K562 (cell line): ENCODE measurements around the gene PIK3R5. TPM values are rescaled to one million over a fixed set of nuclear protein-coding genes. Genes with fewer than 3 reads are reported as not detected.

ENCODE experiments used
- ATAC-seq: fragments of 200-7000 bp; cut with Tn5 transposase; 3 replicates; pipeline ENCODE4 v1.9.1; 2020; ENCODE audit warnings: moderate library complexity
- BruUV-seq: library from RNA; stranded (reverse); fragments of 400-500 nt; replicated peaks from 2 replicates; lab custom pipeline; 2021; lab: Mats Ljungman, UMichigan
- CTCF ChIA-PET: fragments of 300-600 bp; formaldehyde crosslinking; extraction: SDS; loops from one replicate; lab custom pipeline; 2021; ENCODE audit warnings: low intra/inter-chr PET ratio; lab: Yijun Ruan, JAX
- POLR2A ChIA-PET: fragments of 300-600, 350-650 bp; sonication (Branson Sonifier 250); formaldehyde crosslinking; extraction: SDS; loops from one replicate; lab custom pipeline; 2021; ENCODE audit warnings: antibody characterized with exemption, inconsistent platforms; lab: Yijun Ruan, JAX
- DNase-seq, 4 experiments: peaks; one replicate each; pipeline versions ENCODE4 v3.0.0 to v3.0.0-alpha.2; 2011 to 2018; ENCODE audit warnings: low spot score in 3 of 4, mixed read lengths in 3 of 4; ENCODE audit errors: extremely low read depth in 1 of 4
- FAIRE-seq: peaks from 2 replicates; lab custom pipeline; 2011; peaks lifted over from hg19 to GRCh38; lab: Jason Lieb, UNC
- H2AFZ ChIP-seq: 2 replicates; pipeline ENCODE4 v1.6.0; 2011; ENCODE audit warnings: low read depth, low read length, control low read depth, inconsistent platforms
- H3K27ac ChIP-seq: fragments of 200-600 bp; 3 replicates; pipeline ENCODE4 v1.8.0; 2011; ENCODE audit warnings: low read depth, mild to moderate bottlenecking, control low read depth, inconsistent platforms, low read length, moderate library complexity, mixed read lengths; ENCODE audit errors: extremely low read depth
- H3K27me3 ChIP-seq, 2 experiments: fragments of 300-600 bp in 1 of 2; 2 replicates in 1 of 2; 3 replicates in 1 of 2; pipeline versions ENCODE4 v1.6.0 to v1.8.0; 2011; ENCODE audit warnings: inconsistent platforms in 2 of 2, low read length in 2 of 2, mild to moderate bottlenecking in 1 of 2, mixed read lengths in 1 of 2, moderate library complexity in 1 of 2; ENCODE audit not compliant: control insufficient read depth in 2 of 2, insufficient read depth in 2 of 2
- H3K36me3 ChIP-seq: fragments of 300-600 bp; 3 replicates; pipeline ENCODE4 v1.8.0; 2011; ENCODE audit warnings: mild to moderate bottlenecking, low read length, inconsistent platforms; ENCODE audit not compliant: control insufficient read depth, insufficient read depth
- H3K4me1 ChIP-seq, 2 experiments: fragments of 200-600 bp in 1 of 2; replicated peaks in 1 of 2; 2 replicates in 1 of 2; 3 replicates in 1 of 2; pipeline versions ENCODE4 v1.5.1 to v1.8.0; 2011; ENCODE audit warnings: inconsistent platforms in 2 of 2, low read length in 2 of 2, mild to moderate bottlenecking in 1 of 2, mixed read lengths in 1 of 2, moderate library complexity in 1 of 2; ENCODE audit not compliant: control insufficient read depth in 2 of 2, insufficient read depth in 2 of 2
- H3K4me2 ChIP-seq: 2 replicates; pipeline ENCODE4 v1.6.1; 2011; ENCODE audit warnings: low read length, control low read depth, inconsistent platforms, mixed read lengths; ENCODE audit not compliant: insufficient read depth
- H3K4me3 ChIP-seq: fragments of 200-600 bp; sonication (generic), shearing (Covaris generic); 2 replicates; pipeline ENCODE4 v1.5.1; 2016; ENCODE audit warnings: control low read depth, inconsistent platforms
- H3K79me2 ChIP-seq: fragments of 200-600 bp; 3 replicates; pipeline ENCODE4 v1.8.0; 2011; ENCODE audit warnings: low read length, inconsistent platforms; ENCODE audit not compliant: control insufficient read depth, insufficient read depth
- H3K9ac ChIP-seq, 2 experiments: 2 replicates each; pipeline versions ENCODE4 v1.6.0 to v1.6.1; 2011; ENCODE audit warnings: low read depth in 2 of 2, low read length in 2 of 2, control low read depth in 1 of 2, inconsistent platforms in 1 of 2, mild to moderate bottlenecking in 1 of 2, mixed read lengths in 1 of 2; ENCODE audit not compliant: insufficient read depth in 1 of 2
- H3K9me1 ChIP-seq: one replicate; pipeline ENCODE4 v1.6.0; 2011; ENCODE audit warnings: inconsistent platforms, mild to moderate bottlenecking, low read length, moderate library complexity; ENCODE audit not compliant: control insufficient read depth, insufficient read depth
- H3K9me3 ChIP-seq: replicated peaks from 2 replicates; pipeline ENCODE4 v1.5.1; 2011; ENCODE audit warnings: low read depth, low read length, inconsistent platforms; ENCODE audit not compliant: control insufficient read depth, insufficient read depth
- H4K20me1 ChIP-seq: replicated peaks from 2 replicates; pipeline ENCODE4 v1.6.1; 2011; ENCODE audit warnings: low read length, inconsistent platforms, mixed read lengths; ENCODE audit not compliant: control insufficient read depth, insufficient read depth
- BCOR ChIP-seq: fragments of 450-650 bp; IDR thresholded peaks from 2 replicates; pipeline ENCODE4 v1.6.1; 2016
- BRD4 ChIP-seq: fragments of 200-600 bp; sonication (generic); IDR thresholded peaks from 2 replicates; pipeline ENCODE4 v1.6.1; 2017; ENCODE audit warnings: inconsistent platforms
- CC2D1A ChIP-seq: fragments of 450-650 bp; IDR thresholded peaks from 2 replicates; pipeline ENCODE4 v1.6.1; 2017; ENCODE audit warnings: mild to moderate bottlenecking
- CXXC5 ChIP-seq: fragments of 250-450 bp; sonication (Bioruptor Pico); IDR thresholded peaks from 2 replicates; pipeline ENCODE4 v1.8.0; 2022; ENCODE audit warnings: inconsistent platforms, mild to moderate bottlenecking, moderate library complexity
- DIDO1 ChIP-seq: fragments of 450-650 bp; IDR thresholded peaks from 2 replicates; pipeline ENCODE4 v1.6.1; 2016; ENCODE audit warnings: low read depth, missing biosample characterization, missing genetic modification characterization
- FOSL1 ChIP-seq: fragments of 200-800 bp; sonication (Bioruptor generic); conservative IDR thresholded peaks from 2 replicates; pipeline ENCODE4 v1.6.1; 2016; ENCODE audit warnings: missing genetic modification characterization, missing compliant biosample characterization
- FOXM1 ChIP-seq, 2 experiments: fragments of 450-650 bp in 1 of 2; sonication (generic) in 1 of 2; formaldehyde crosslinking in 1 of 2; IDR thresholded peaks; 2 replicates each; pipeline versions ENCODE4 v1.6.1 to v1.9.0; 2017 to 2022; ENCODE audit warnings: low read depth in 2 of 2, mild to moderate bottlenecking in 2 of 2, missing genetic modification reagents in 1 of 2, moderate library complexity in 1 of 2
- FOXP1 ChIP-seq: sonication (generic); formaldehyde crosslinking; IDR thresholded peaks from 2 replicates; pipeline ENCODE4 v1.8.0; 2022; ENCODE audit warnings: mild to moderate bottlenecking, missing genetic modification reagents
- KLF6 ChIP-seq: fragments of 250-450 bp; sonication (Bioruptor Pico); IDR thresholded peaks from 2 replicates; pipeline ENCODE4 v1.4.0; 2020; ENCODE audit warnings: mild to moderate bottlenecking, moderate library complexity, borderline replicate concordance
- MAFG ChIP-seq: fragments of 450-650 bp; conservative IDR thresholded peaks from 2 replicates; pipeline ENCODE4 v1.6.1; 2016; ENCODE audit warnings: missing genetic modification characterization, missing compliant biosample characterization
- MAX ChIP-seq: sonication (generic); formaldehyde crosslinking; IDR thresholded peaks from 2 replicates; pipeline ENCODE4 v1.9.0; 2022; ENCODE audit warnings: mild to moderate bottlenecking, missing genetic modification reagents
- NR2C2 ChIP-seq, 2 experiments: fragments of 200-800 bp in 1 of 2; sonication (Bioruptor generic) in 1 of 2; sonication (generic) in 1 of 2; formaldehyde crosslinking in 1 of 2; IDR thresholded peaks; 2 replicates each; pipeline versions ENCODE4 v1.6.1 to v1.8.0; 2016 to 2022; ENCODE audit warnings: mild to moderate bottlenecking in 1 of 2, missing compliant biosample characterization in 1 of 2, missing genetic modification characterization in 1 of 2, missing genetic modification reagents in 1 of 2
- NR3C1 ChIP-seq: sonication (generic); formaldehyde crosslinking; IDR thresholded peaks from 2 replicates; pipeline ENCODE4 v1.8.1; 2022; ENCODE audit warnings: missing genetic modification reagents
- RAD51 ChIP-seq: fragments of 450-650 bp; IDR thresholded peaks from 2 replicates; pipeline ENCODE4 v1.7.1; 2016; ENCODE audit warnings: low read depth, mild to moderate bottlenecking, borderline replicate concordance
- RFX5 ChIP-seq: IDR thresholded peaks from 2 replicates; pipeline ENCODE4 v1.6.1; 2011; ENCODE audit warnings: low read depth, mild to moderate bottlenecking, improper control_type of control experiment, low read length
- SMARCB1 ChIP-seq: IDR thresholded peaks from 2 replicates; pipeline ENCODE4 v1.6.1; 2011; ENCODE audit warnings: improper control_type of control experiment, low read depth; ENCODE audit not compliant: insufficient read length
- XRCC3 ChIP-seq: fragments of 450-650 bp; IDR thresholded peaks from 2 replicates; pipeline ENCODE4 v1.6.1; 2017; ENCODE audit warnings: mild to moderate bottlenecking, moderate library complexity
- ZNF184 ChIP-seq: sonication (generic); formaldehyde crosslinking; IDR thresholded peaks from 2 replicates; pipeline ENCODE4 v1.5.0; 2020; ENCODE audit warnings: missing genetic modification reagents
- ZNF586 ChIP-seq: fragments of 450-650 bp; formaldehyde crosslinking; conservative IDR thresholded peaks from 2 replicates; pipeline ENCODE4 v1.4.0; 2020; ENCODE audit warnings: mild to moderate bottlenecking, moderate library complexity
- ZNF830 ChIP-seq: fragments of 250-450 bp; sonication (Bioruptor Pico); IDR thresholded peaks from 2 replicates; pipeline ENCODE4 v1.5.0; 2021; ENCODE audit warnings: mild to moderate bottlenecking
- WGBS: fragments of 100-300 bp; shearing (Covaris generic); methylation state at CpG from one replicate; pipeline ENCODE4 v1.1.6; 2016; ENCODE audit warnings: low coverage, mixed read lengths; ENCODE audit not compliant: insufficient coverage; ENCODE audit errors: missing lambda C conversion rate; 5-methylcytosine and 5-hydroxymethylcytosine counted together
- in situ Hi-C: fragments of 300-500 bp; cut with MboI; formaldehyde crosslinking; loops from 4 replicates; pipeline ENCODE4 v1.15.0; 2018; ENCODE audit warnings: inconsistent platforms, mixed read lengths
- intact Hi-C: fragments of 100-400 bp; cut with micrococcal nuclease; formaldehyde crosslinking; loops from 2 replicates; pipeline ENCODE4 v1.14.2; 2022
- polyA plus RNA-seq, 8 experiments: library from polyadenylated mRNA; depleted of rRNA in 4 of 8; stranded (reverse) in 5 of 8; unstranded in 3 of 8; fragments of >200 nt; fragmentation: Nextera tagmentation in 2 of 8; fragmentation: Illumina TruSeq in 1 of 8; extraction: Ambion mirVana in 2 of 8; extraction: Trizol in 1 of 8; gene quantifications; 2 replicates each; pipeline versions ENCODE4 v1.2.1 to v1.2.3, GENCODE V29; 2011 to 2014; ENCODE audit warnings: inconsistent platforms in 1 of 8, missing spikeins in 1 of 8
- total RNA-seq, 7 experiments: library from RNA; depleted of rRNA in 6 of 7; stranded (reverse); fragments of >200 nt in 6 of 7; fragmentation: Illumina TruSeq in 2 of 7; extraction: Trizol in 2 of 7; gene quantifications; 2 replicates each; pipeline versions ENCODE4 v1.2.1 to v1.2.3, GENCODE V29; 2011 to 2021; ENCODE audit warnings: low replicate concordance in 1 of 7

Gene PIK3R5
- total and polyA plus RNA-seq, 9 of the 15 experiments (the other 6 are each of a cell fraction or from before 2014, with no cell fraction given): 0.01 to 0.38 TPM; not detected in 7

DNA sequence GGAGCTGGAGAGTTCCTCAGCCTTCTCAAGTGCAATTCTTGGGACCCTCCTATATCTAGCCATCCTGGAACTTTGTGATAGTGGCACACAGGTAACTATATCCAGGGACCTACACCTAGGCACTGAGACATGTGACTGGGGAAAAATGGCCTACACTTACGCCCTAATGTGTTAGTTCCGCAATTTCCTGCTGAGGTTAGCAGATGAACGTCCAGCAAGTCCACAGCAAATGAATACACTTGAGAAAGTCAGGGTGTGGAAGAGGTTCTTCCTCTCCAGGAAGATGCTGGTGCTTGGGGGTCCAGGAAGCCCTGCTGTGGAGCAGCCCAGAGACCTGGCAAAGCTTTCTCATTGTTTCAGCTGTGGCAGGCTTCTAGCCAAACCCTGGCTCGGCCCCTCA lies 20.8 kb downstream of the PIK3R5 start:
- H3K27me3 ChIP-seq: peaks cover 0 to 18% of the 10 kb centered on the region in 2 experiments; a peak in 3 of 5 replicates
- no peak overlapping the region for H2AFZ ChIP-seq
- TF ChIP-seq XRCC3: no peak
- TF ChIP-seq FOXP1 (CRISPR knock-in tag): no peak
- TF ChIP-seq NR3C1 (CRISPR knock-in tag): no peak
- TF ChIP-seq FOXM1 (IDR thresholded peaks at IDR 0.05; ENCODE audit: low read depth): no peak
- TF ChIP-seq FOXM1 (CRISPR knock-in tag; IDR thresholded peaks at IDR 0.05; ENCODE audit: low read depth): no peak
- no peak for TF ChIP-seq CC2D1A
- TF ChIP-seq CXXC5 (CRISPR knock-in tag): no peak
- TF ChIP-seq FOSL1: no peak
- no peak for TF ChIP-seq ZNF184 (CRISPR knock-in tag)
- no peak for TF ChIP-seq NR2C2 (CRISPR knock-in tag; IDR thresholded peaks at IDR 0.05)
- TF ChIP-seq NR2C2 (tag; IDR thresholded peaks at IDR 0.05): no peak
- no peak for TF ChIP-seq RFX5
- TF ChIP-seq ZNF586: no peak
- TF ChIP-seq KLF6: no peak
- TF ChIP-seq BCOR: no peak
- no peak for TF ChIP-seq MAX (CRISPR knock-in tag)
- no peak for TF ChIP-seq RAD51
- no peak for TF ChIP-seq SMARCB1
- TF ChIP-seq BRD4: no peak
- TF ChIP-seq ZNF830 (CRISPR knock-in tag): no peak
- no peak for TF ChIP-seq MAFG (tag)
- TF ChIP-seq DIDO1: no peak
- TF ChIP-seq, all 486 proteins: peak for 0
- H3K9me1 ChIP-seq: no peaks in the 10 kb centered on the region
- no peaks in the 10 kb centered on the region for H3K79me2 ChIP-seq
- BruUV-seq: no TSS peak
- no peaks in the 10 kb centered on the region for H3K36me3 ChIP-seq
- H3K27ac ChIP-seq: no peak overlapping the region
- ChIA-PET CTCF (no interaction called here), POLR2A (interaction anchor here (0.6 to 0.8 kb wide), 2 partner anchors 9 to 159 kb away, joined by 3 read pairs; no protein-coding TSS in a partner anchor)
- no peak overlapping the region for H3K4me3 ChIP-seq
- H3K4me1 ChIP-seq: no peaks in the 10 kb centered on the region
- H3K9ac ChIP-seq: no peak overlapping the region
- intact Hi-C loops (no loop called here), in situ Hi-C loops (no loop called here)
- H3K9me3 ChIP-seq: no peaks in the 10 kb centered on the region
- whole genome bisulfite sequencing: 0% methylated on average over 3 of the region's 4 CpGs
- no peaks in the 10 kb centered on the region for H4K20me1 ChIP-seq
- ATAC-seq (no peak), FAIRE-seq (no peak), DNase-seq (no peak)
- H3K4me2 ChIP-seq: no peak overlapping the region
